ENCODE results near the gene MICAL2. TPM values are rescaled to one million over a fixed set of nuclear protein-coding genes. Genes with fewer than 3 reads are reported as not detected.

MICAL2 gene
- total and polyA plus RNA-seq, 10 of the 15 experiments (the other 5 are each of a cell fraction or from before 2014, with no cell fraction given): 0.90 to 5.6 (median 2.4) TPM

DNA sequence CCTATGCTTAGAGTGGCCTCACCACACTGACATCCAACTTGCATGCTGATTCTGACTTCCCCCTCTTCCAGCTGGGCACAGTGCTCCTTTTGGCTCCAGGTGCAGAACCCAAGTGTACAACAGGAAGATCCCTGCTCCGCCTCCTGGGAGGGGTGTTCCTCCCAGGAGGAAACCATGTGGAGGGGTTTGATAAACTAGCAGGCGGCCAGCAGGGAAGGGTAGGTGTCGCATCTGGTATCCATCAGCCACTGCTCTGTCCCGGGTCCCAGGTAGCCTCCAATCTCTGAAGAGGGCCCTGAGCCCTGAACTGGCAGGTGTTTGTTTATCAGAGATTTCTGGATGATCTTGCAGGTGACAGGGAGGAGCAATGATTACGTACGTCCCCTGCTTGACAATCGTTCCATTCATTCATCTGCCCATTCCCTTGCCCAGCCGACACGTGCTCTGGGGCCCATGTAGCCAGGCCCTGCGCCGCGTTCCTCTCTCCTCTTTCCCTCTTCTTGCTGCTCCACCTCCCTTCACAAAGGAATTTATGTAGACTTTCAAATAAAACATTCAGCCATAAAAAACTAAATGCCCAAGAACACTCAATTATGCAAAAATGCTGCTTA lies 41.2 kb upstream of the MICAL2 start (continued):
- TF ChIP-seq ATF3 (IDR thresholded peaks at IDR 0.05; ENCODE audit: borderline replicate concordance, extremely low read depth, low read depth, low read length): no peak

DNA sequence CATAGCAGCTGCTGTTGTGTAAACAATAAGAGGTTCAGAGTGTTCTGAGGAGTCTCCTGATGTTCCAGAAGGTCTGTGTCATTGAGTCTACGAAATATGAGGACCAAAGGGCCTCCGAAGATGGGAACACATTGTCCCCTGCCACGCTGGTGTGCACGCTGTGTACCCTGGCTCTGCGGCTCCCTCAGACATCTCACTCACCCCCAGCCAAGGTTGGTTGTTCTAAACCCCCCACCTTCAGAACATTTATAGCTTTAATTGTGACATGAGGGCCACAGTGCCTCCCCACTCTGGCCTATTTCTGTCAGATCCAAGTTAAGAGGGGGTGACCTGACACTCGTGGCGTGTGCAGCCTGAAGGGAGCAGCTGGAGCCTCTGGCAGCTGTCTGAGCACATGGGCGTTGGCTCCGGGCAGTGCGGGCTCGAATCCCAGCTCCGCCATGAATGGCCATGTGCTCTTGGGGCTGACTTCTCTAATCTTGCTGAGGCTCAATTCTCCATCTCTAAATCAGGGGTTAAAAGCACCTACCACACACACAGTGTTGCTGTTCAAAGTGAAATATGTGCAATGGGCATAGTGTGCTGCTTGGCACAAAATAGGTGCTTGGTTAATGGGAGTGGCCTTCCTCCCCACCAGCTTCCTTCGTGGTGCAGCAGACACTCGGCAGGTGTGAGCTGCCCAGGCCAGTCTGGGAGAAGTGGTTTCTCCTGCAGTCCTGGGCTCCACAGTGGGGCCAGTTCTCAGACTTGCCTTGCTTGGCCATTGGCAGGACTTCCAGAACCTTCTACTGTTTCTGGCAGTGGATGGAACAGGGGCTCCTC lies 39.7 kb upstream of the MICAL2 start:
- no peak for ATAC-seq
- DNase-seq (ENCODE audit: low read depth, low spot score): no peak
- ChIA-PET RAD21 (ENCODE audit: unreplicated experiment) (interaction anchor here (0.8 kb wide), 1 partner anchor 8 kb away, joined by 3 read pairs; no protein-coding TSS in a partner anchor), POLR2A (no interaction called here), SMC1A (ENCODE audit: uncharacterized antibody, unreplicated experiment) (interaction anchor here (0.6 kb wide), 1 partner anchor 15 kb away, joined by 3 read pairs; no protein-coding TSS in a partner anchor), CTCF (interaction anchor here (0.9 kb wide), 1 partner anchor 166 kb away, joined by 3 read pairs; no protein-coding TSS in a partner anchor)
- intact Hi-C loops (cut with micrococcal nuclease; ENCODE audit: unreplicated experiment) (no loop called here), in situ Hi-C loops (cut with MboI) (no loop called here)
- no peaks in the 10 kb centered on the region; a peak in 3 of 4 replicates for H3K27me3 ChIP-seq (replicated peaks in 1 of 2; ENCODE audit: control insufficient read depth in 2 of 2, insufficient read depth in 2 of 2, low read length in 1 of 2)
- no peaks in the 10 kb centered on the region for H3K4me1 ChIP-seq (ENCODE audit: control insufficient read depth, insufficient read depth, low read length)
- H2AFZ ChIP-seq (ENCODE audit: control insufficient read depth, low read depth, low read length): no peak overlapping the region
- WGBS (ENCODE audit: insufficient coverage, insufficient replicate concordance, low lambda C conversion rate, missing lambda C conversion rate): 34% methylated on average over 14 of the region's 14 CpGs
- no peak overlapping the region for H3K9ac ChIP-seq (ENCODE audit: control insufficient read depth, insufficient read depth, low read length)
- no peak for FAIRE-seq
- H3K4me2 ChIP-seq (ENCODE audit: control insufficient read depth, insufficient read depth): no peak overlapping the region
- no peaks in the 10 kb centered on the region for H3K9me3 ChIP-seq (replicated peaks; ENCODE audit: control insufficient read depth, insufficient read depth, low read length)
- H3K36me3 ChIP-seq (ENCODE audit: control insufficient read depth in 2 of 2, insufficient read depth in 2 of 2, low read length in 1 of 2): no peaks in the 10 kb centered on the region
- TF ChIP-seq REST (IDR thresholded peaks at IDR 0.05; ENCODE audit: low read depth, low read length): no peak
- BruUV-seq (replicated peaks): no TSS peak
- H3K79me2 ChIP-seq (ENCODE audit: control insufficient read depth, insufficient read depth, low read length): no peaks in the 10 kb centered on the region
- no peaks in the 10 kb centered on the region for H4K20me1 ChIP-seq (ENCODE audit: control insufficient read depth, insufficient read depth)
- H3K27ac ChIP-seq (ENCODE audit: control insufficient read depth, insufficient read depth): no peak overlapping the region
- no peak overlapping the region for H3K4me3 ChIP-seq
